Measurements from ENCODE around the gene AMOTL2. TPM values are rescaled to one million over a fixed set of nuclear protein-coding genes. Genes with fewer than 3 reads are reported as not detected.
A peak's percentile ranks its signal among the peaks of the same experiment; 100 is the strongest.

The AMOTL2 gene
- total and polyA plus RNA-seq, 7 donors: 4.0 to 36.6 (median 16.5) TPM

GRCh38 chr3:134361162-134361835 is 12.9 kb downstream of the AMOTL2 start:
- no peak for ATAC-seq
- no peaks in the 10 kb centered on the region for H3K9me3 ChIP-seq
- TF ChIP-seq CTCF (IDR thresholded peaks at IDR 0.05): no peak
- H3K27me3 ChIP-seq (ENCODE audit: insufficient read depth in 3 of 3, low read length in 2 of 3): no peaks in the 10 kb centered on the region
- intact Hi-C loops (cut with DNase I): no loop called here
- H3K4me3 ChIP-seq: no peak overlapping the region
- peaks cover 100% of the 10 kb centered on the region for H3K4me1 ChIP-seq
- peaks cover 4 to 92% of the 10 kb centered on the region in 2 donors for H3K36me3 ChIP-seq (ENCODE audit: insufficient read depth in 1 of 2, low read depth in 1 of 2)
- WGBS, 3 donors: 71 to 87% (median 79%) methylated on average over 33 of the region's 33 CpGs
- peak in 1 of 2 donors; percentile 51 for DNase-seq
- peak overlapping the region; percentile 71 for H3K27ac ChIP-seq

- DNase-seq (peak; percentile 51 to 77), ATAC-seq (no peak)
- Histone ChIP-seq H3K4me3 (no peak overlapping the region), H3K9me3 (no peaks in the 10 kb centered on the region), H3K36me3 (ENCODE audit: insufficient read depth in 1 of 2, low read depth in 1 of 2) (peaks cover 4 to 92% of the 10 kb centered on the region in 2 donors), H3K27ac (peak overlapping the region; percentile 71), H3K27me3 (ENCODE audit: insufficient read depth in 3 of 3, low read length in 2 of 3) (no peaks in the 10 kb centered on the region), H3K4me1 (peaks cover 96% of the 10 kb centered on the region)
- intact Hi-C loops (cut with DNase I): no loop called here
- 45 to 50% (median 47%) methylated on average over 11 to 12 of the region's 12 CpGs for WGBS, 3 donors
- no peak for TF ChIP-seq CTCF (IDR thresholded peaks at IDR 0.05)
Observed at GRCh38 chr3:134360046-134360445, 14.2 kb downstream of the AMOTL2 start.

- 27 to 48% (median 31%) methylated on average over 12 to 13 of the region's 13 CpGs for WGBS, 3 donors
- peaks cover 94% of the 10 kb centered on the region for H3K4me1 ChIP-seq
- peaks cover 4 to 94% of the 10 kb centered on the region in 2 donors for H3K36me3 ChIP-seq (ENCODE audit: insufficient read depth in 1 of 2, low read depth in 1 of 2)
- no peaks in the 10 kb centered on the region for H3K9me3 ChIP-seq
- TF ChIP-seq CTCF (IDR thresholded peaks at IDR 0.05): no peak
- peak in 1 of 4 donors; percentile 52 for ATAC-seq
- no peaks in the 10 kb centered on the region for H3K27me3 ChIP-seq (ENCODE audit: insufficient read depth in 3 of 3, low read length in 2 of 3)
- intact Hi-C loops (cut with DNase I): no loop called here
- H3K4me3 ChIP-seq: no peak overlapping the region
- peak in 1 of 2 donors; percentile 56 for DNase-seq
- H3K27ac ChIP-seq: peak overlapping the region; percentile 71
Observed at GRCh38 chr3:134359121-134360010, 14.9 kb downstream of the AMOTL2 start.

GRCh38 chr3:134357914-134358811 is 16.1 kb downstream of the AMOTL2 start:
- Histone ChIP-seq H3K27ac (peak overlapping the region; percentile 71), H3K4me1 (peaks cover 94% of the 10 kb centered on the region), H3K36me3 (ENCODE audit: insufficient read depth in 1 of 2, low read depth in 1 of 2) (peaks cover 4 to 86% of the 10 kb centered on the region in 2 donors), H3K4me3 (no peak overlapping the region), H3K27me3 (ENCODE audit: insufficient read depth in 3 of 3, low read length in 2 of 3) (no peaks in the 10 kb centered on the region), H3K9me3 (no peaks in the 10 kb centered on the region)
- intact Hi-C loops (cut with DNase I): no loop called here
- no peak for TF ChIP-seq CTCF (IDR thresholded peaks at IDR 0.05)
- DNase-seq: peak; percentile 48 to 61
- WGBS, 3 donors: 52 to 57% (median 54%) methylated on average over 10 of the region's 10 CpGs
- peak; percentile 62 to 67 (median 64) for ATAC-seq
